ENCODE measurements around the gene TNS3.

- TF ChIP-seq EZH2 (IDR thresholded peaks at IDR 0.05) = no peak
- no peak for TF ChIP-seq POLR2AphosphoS5 (IDR thresholded peaks at IDR 0.05; ENCODE audit: borderline replicate concordance, low read depth, low read length)
Measured at GRCh38 chr7:47521011-47521795, 60.7 kb downstream of the TNS3 start.
